ENCODE results near the gene PAPSS1.
A peak's percentile ranks its signal among the peaks of the same experiment; 100 is the strongest.

PAPSS1 gene

GRCh38 chr4:107640878-107641277 lies 79.2 kb downstream of the PAPSS1 start:
- H2AFZ ChIP-seq (ENCODE audit: insufficient read depth, low read length, poor library complexity), result no peak overlapping the region
- H3K4me3 ChIP-seq (ENCODE audit: low read depth, low read length), result no peak overlapping the region
- no peak overlapping the region for H4K12ac ChIP-seq (ENCODE audit: low read depth, low read length)
- no peak overlapping the region for H3K27ac ChIP-seq (ENCODE audit: low read depth, low read length)
- no peaks in the 10 kb centered on the region for H3K79me2 ChIP-seq (ENCODE audit: control insufficient read depth, insufficient read depth, low read length, poor library complexity)
- no peaks in the 10 kb centered on the region for H3K4me1 ChIP-seq (ENCODE audit: control insufficient read depth in 1 of 2, insufficient read depth in 2 of 2, low read length in 2 of 2)
- WGBS (ENCODE audit: extremely low coverage, insufficient coverage, insufficient read length), result no CpG with 5 or more reads among the region's 1 CpG
- H4K8ac ChIP-seq (ENCODE audit: low read depth, low read length), result no peak overlapping the region
- H4K91ac ChIP-seq (ENCODE audit: low read depth, low read length), result no peak overlapping the region
- no peak overlapping the region for H2BK12ac ChIP-seq (ENCODE audit: low read length)
- no peaks in the 10 kb centered on the region for H3K79me1 ChIP-seq (ENCODE audit: low read length)
- H3K18ac ChIP-seq (ENCODE audit: low read length), result no peak overlapping the region
- no peak overlapping the region for H2BK5ac ChIP-seq (ENCODE audit: low read depth, low read length, poor library complexity)
- peaks cover 5 to 13% of the 10 kb centered on the region in 2 experiments for H3K36me3 ChIP-seq (ENCODE audit: control insufficient read depth in 1 of 2, insufficient read depth in 2 of 2, low read length in 2 of 2)
- no peak for DNase-seq
- no peaks in the 10 kb centered on the region for H3K9me3 ChIP-seq (ENCODE audit: insufficient read depth, low read depth, low read length)
- peak overlapping the region; percentile 14 for H3K4ac ChIP-seq (ENCODE audit: low read depth, low read length)
- H3K27me3 ChIP-seq (ENCODE audit: insufficient read depth, low read length), result no peaks in the 10 kb centered on the region
- no peak overlapping the region for H3K9ac ChIP-seq (ENCODE audit: low read length)
- no peak overlapping the region for H3K4me2 ChIP-seq (ENCODE audit: low read length)
- H2AK5ac ChIP-seq (ENCODE audit: low read length), result no peak overlapping the region
- no peak overlapping the region for H3K23ac ChIP-seq (ENCODE audit: low read length)
- H2BK120ac ChIP-seq (ENCODE audit: insufficient read depth, low read length, poor library complexity), result no peak overlapping the region
- H3K14ac ChIP-seq (ENCODE audit: low read length), result no peak overlapping the region

GRCh38 chr4:107640197-107640596 lies 79.8 kb downstream of the PAPSS1 start:
- Histone ChIP-seq H4K12ac (ENCODE audit: low read depth, low read length) (no peak overlapping the region), H3K27ac (ENCODE audit: low read depth, low read length) (no peak overlapping the region), H3K18ac (ENCODE audit: low read length) (no peak overlapping the region), H4K91ac (ENCODE audit: low read depth, low read length) (no peak overlapping the region), H2BK5ac (ENCODE audit: low read depth, low read length, poor library complexity) (no peak overlapping the region), H3K4me1 (ENCODE audit: control insufficient read depth in 1 of 2, insufficient read depth in 2 of 2, low read length in 2 of 2) (no peaks in the 10 kb centered on the region), H3K36me3 (ENCODE audit: control insufficient read depth in 1 of 2, insufficient read depth in 2 of 2, low read length in 2 of 2) (peaks cover 5 to 13% of the 10 kb centered on the region in 2 experiments), H2BK12ac (ENCODE audit: low read length) (no peak overlapping the region), H3K23ac (ENCODE audit: low read length) (no peak overlapping the region), H3K79me2 (ENCODE audit: control insufficient read depth, insufficient read depth, low read length, poor library complexity) (no peaks in the 10 kb centered on the region), H4K8ac (ENCODE audit: low read depth, low read length) (no peak overlapping the region), H3K4me2 (ENCODE audit: low read length) (no peak overlapping the region), H2BK120ac (ENCODE audit: insufficient read depth, low read length, poor library complexity) (no peak overlapping the region), H3K4me3 (ENCODE audit: low read depth, low read length) (no peak overlapping the region), H2AK5ac (ENCODE audit: low read length) (no peak overlapping the region), H3K4ac (ENCODE audit: low read depth, low read length) (no peak overlapping the region), H2AFZ (ENCODE audit: insufficient read depth, low read length, poor library complexity) (no peak overlapping the region), H3K27me3 (ENCODE audit: insufficient read depth, low read length) (no peaks in the 10 kb centered on the region), H3K14ac (ENCODE audit: low read length) (no peak overlapping the region), H3K79me1 (ENCODE audit: low read length) (no peaks in the 10 kb centered on the region), H3K9ac (ENCODE audit: low read length) (no peak overlapping the region), H3K9me3 (ENCODE audit: insufficient read depth, low read depth, low read length) (no peaks in the 10 kb centered on the region)
- no CpG with 5 or more reads among the region's 2 CpGs for WGBS (ENCODE audit: extremely low coverage, insufficient coverage, insufficient read length)
- DNase-seq, result no peak

GRCh38 chr4:107635735-107636134 lies 84.3 kb downstream of the PAPSS1 start:
- Histone ChIP-seq H2AFZ (ENCODE audit: insufficient read depth, low read length, poor library complexity) (no peak overlapping the region), H3K4me2 (ENCODE audit: low read length) (no peak overlapping the region), H3K4me1 (ENCODE audit: control insufficient read depth in 1 of 2, insufficient read depth in 2 of 2, low read length in 2 of 2) (no peaks in the 10 kb centered on the region), H4K12ac (ENCODE audit: low read depth, low read length) (no peak overlapping the region), H3K36me3 (ENCODE audit: control insufficient read depth in 1 of 2, insufficient read depth in 2 of 2, low read length in 2 of 2) (no peaks in the 10 kb centered on the region), H2BK12ac (ENCODE audit: low read length) (no peak overlapping the region), H3K27ac (ENCODE audit: low read depth, low read length) (no peak overlapping the region), H3K79me1 (ENCODE audit: low read length) (no peaks in the 10 kb centered on the region), H2BK120ac (ENCODE audit: insufficient read depth, low read length, poor library complexity) (no peak overlapping the region), H2BK5ac (ENCODE audit: low read depth, low read length, poor library complexity) (no peak overlapping the region), H4K91ac (ENCODE audit: low read depth, low read length) (no peak overlapping the region), H4K8ac (ENCODE audit: low read depth, low read length) (no peak overlapping the region), H2AK5ac (ENCODE audit: low read length) (no peak overlapping the region), H3K9me3 (ENCODE audit: insufficient read depth, low read depth, low read length) (no peaks in the 10 kb centered on the region), H3K14ac (ENCODE audit: low read length) (no peak overlapping the region), H3K23ac (ENCODE audit: low read length) (no peak overlapping the region), H3K4me3 (ENCODE audit: low read depth, low read length) (no peak overlapping the region), H3K18ac (ENCODE audit: low read length) (no peak overlapping the region), H3K79me2 (ENCODE audit: control insufficient read depth, insufficient read depth, low read length, poor library complexity) (no peaks in the 10 kb centered on the region), H3K4ac (ENCODE audit: low read depth, low read length) (no peak overlapping the region), H3K9ac (ENCODE audit: low read length) (no peak overlapping the region), H3K27me3 (ENCODE audit: insufficient read depth, low read length) (no peaks in the 10 kb centered on the region)
- no CpG with 5 or more reads among the region's 2 CpGs for WGBS (ENCODE audit: extremely low coverage, insufficient coverage, insufficient read length)
- DNase-seq, result no peak

DNA sequence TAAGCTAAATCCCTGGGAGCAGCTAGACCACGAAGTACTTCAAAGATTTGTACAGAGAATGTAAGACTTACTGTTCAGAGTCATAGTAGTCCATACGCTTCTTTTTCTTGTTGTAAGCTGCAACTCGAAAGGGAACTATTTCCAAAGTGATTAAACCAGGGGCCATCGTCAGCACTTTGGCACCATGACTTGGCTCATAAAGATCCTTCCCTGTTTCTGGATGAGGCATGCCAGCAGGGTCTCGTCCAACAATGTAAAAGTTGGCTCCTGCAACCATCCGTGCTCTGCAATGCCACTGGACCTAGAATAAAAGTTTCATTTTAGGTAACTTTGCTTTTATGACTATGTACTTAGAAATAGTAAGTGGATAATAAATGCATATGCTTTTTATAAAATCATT lies 88.5 kb downstream of the PAPSS1 start:
- WGBS (ENCODE audit: extremely low coverage, insufficient coverage, insufficient read length), result no CpG with 5 or more reads among the region's 6 CpGs
- H4K91ac ChIP-seq (ENCODE audit: low read depth, low read length), result no peak overlapping the region
- no peak overlapping the region for H4K8ac ChIP-seq (ENCODE audit: low read depth, low read length)
- H3K4me1 ChIP-seq (ENCODE audit: control insufficient read depth in 1 of 2, insufficient read depth in 2 of 2, low read length in 2 of 2), result no peaks in the 10 kb centered on the region
- H3K4ac ChIP-seq (ENCODE audit: low read depth, low read length), result no peak overlapping the region
- no peak overlapping the region for H3K14ac ChIP-seq (ENCODE audit: low read length)
- no peak overlapping the region for H3K4me3 ChIP-seq (ENCODE audit: low read depth, low read length)
- H3K79me1 ChIP-seq (ENCODE audit: low read length), result no peaks in the 10 kb centered on the region
- no peak overlapping the region for H3K18ac ChIP-seq (ENCODE audit: low read length)
- H3K27me3 ChIP-seq (ENCODE audit: insufficient read depth, low read length), result no peaks in the 10 kb centered on the region
- no peak overlapping the region for H4K12ac ChIP-seq (ENCODE audit: low read depth, low read length)
- no peak overlapping the region for H3K23ac ChIP-seq (ENCODE audit: low read length)
- H3K9ac ChIP-seq (ENCODE audit: low read length), result no peak overlapping the region
- H3K4me2 ChIP-seq (ENCODE audit: low read length), result no peak overlapping the region
- no peaks in the 10 kb centered on the region for H3K9me3 ChIP-seq (ENCODE audit: insufficient read depth, low read depth, low read length)
- H3K36me3 ChIP-seq (ENCODE audit: control insufficient read depth in 1 of 2, insufficient read depth in 2 of 2, low read length in 2 of 2), result no peaks in the 10 kb centered on the region
- no peaks in the 10 kb centered on the region for H3K79me2 ChIP-seq (ENCODE audit: control insufficient read depth, insufficient read depth, low read length, poor library complexity)
- H2BK120ac ChIP-seq (ENCODE audit: insufficient read depth, low read length, poor library complexity), result no peak overlapping the region
- no peak overlapping the region for H2AK5ac ChIP-seq (ENCODE audit: low read length)
- H2BK12ac ChIP-seq (ENCODE audit: low read length), result no peak overlapping the region
- H2AFZ ChIP-seq (ENCODE audit: insufficient read depth, low read length, poor library complexity), result no peak overlapping the region
- no peak overlapping the region for H2BK5ac ChIP-seq (ENCODE audit: low read depth, low read length, poor library complexity)
- H3K27ac ChIP-seq (ENCODE audit: low read depth, low read length), result no peak overlapping the region
- no peak for DNase-seq
